ENCODE measurements around the gene ALK. TPM values are rescaled to one million over a fixed set of nuclear protein-coding genes. Genes with fewer than 3 reads are reported as not detected.

The ALK gene
- total RNA-seq, 1 donor from 2014 or later: 1.0 TPM

- DNase-seq (ENCODE audit: low spot score): no peak
Measured at GRCh38 chr2:29797916-29798315, 123.5 kb downstream of the ALK start.

- DNase-seq (ENCODE audit: low spot score): no peak
Measured at GRCh38 chr2:29796446-29796845, 124.9 kb downstream of the ALK start.

GRCh38 chr2:29789911-29790485 lies 131.4 kb downstream of the ALK start:
- no peak for DNase-seq (ENCODE audit: low spot score)

- DNase-seq (ENCODE audit: low spot score): no peak
Measured at GRCh38 chr2:29787473-29788465, 133.6 kb downstream of the ALK start.

- no peak for DNase-seq (ENCODE audit: low spot score)
Measured at GRCh38 chr2:29786361-29786760, 135.0 kb downstream of the ALK start.

- no peak for DNase-seq (ENCODE audit: low spot score)
Measured at GRCh38 chr2:29783666-29784065, 137.7 kb downstream of the ALK start.

- DNase-seq (ENCODE audit: low spot score): no peak
Measured at GRCh38 chr2:29782549-29783458, 138.6 kb downstream of the ALK start.

GRCh38 chr2:29782087-29782486 lies 139.3 kb downstream of the ALK start:
- no peak for DNase-seq (ENCODE audit: low spot score)

GRCh38 chr2:29780906-29781305 lies 140.5 kb downstream of the ALK start:
- DNase-seq (ENCODE audit: low spot score): no peak

- no peak for DNase-seq (ENCODE audit: low spot score)
Measured at GRCh38 chr2:29777161-29777560, 144.2 kb downstream of the ALK start.

GRCh38 chr2:29776406-29776805 lies 145.0 kb downstream of the ALK start:
- DNase-seq (ENCODE audit: low spot score): no peak

GRCh38 chr2:29775937-29776336 lies 145.4 kb downstream of the ALK start:
- no peak for DNase-seq (ENCODE audit: low spot score)

GRCh38 chr2:29774624-29775023 lies 146.8 kb downstream of the ALK start:
- DNase-seq (ENCODE audit: low spot score): no peak

- no peak for DNase-seq (ENCODE audit: low spot score)
Measured at GRCh38 chr2:29770846-29771245, 150.5 kb downstream of the ALK start.

GRCh38 chr2:29769847-29770246 lies 151.5 kb downstream of the ALK start:
- DNase-seq (ENCODE audit: low spot score): no peak

- DNase-seq (ENCODE audit: low spot score): no peak
Measured at GRCh38 chr2:29767606-29768335, 153.6 kb downstream of the ALK start.

- DNase-seq (ENCODE audit: low spot score): no peak
Measured at GRCh38 chr2:29766191-29766590, 155.2 kb downstream of the ALK start.

GRCh38 chr2:29765721-29766120 lies 155.7 kb downstream of the ALK start:
- DNase-seq (ENCODE audit: low spot score): no peak

GRCh38 chr2:29763371-29763770 lies 158.0 kb downstream of the ALK start:
- DNase-seq (ENCODE audit: low spot score): no peak

GRCh38 chr2:29762239-29762638 lies 159.1 kb downstream of the ALK start:
- no peak for DNase-seq (ENCODE audit: low spot score)

GRCh38 chr2:29761278-29761677 lies 160.1 kb downstream of the ALK start:
- DNase-seq (ENCODE audit: low spot score): no peak
